Stimulated activated CD4-positive, alpha-beta T cell treated with anti-CD3 and anti-CD28 coated beads, Interleukin-2, amount 100 ng/mL, for 48 hours (primary cell): ENCODE data around the gene PMM2.
"Not testable (repeated sequence)": the region's sequence is repeated elsewhere in the genome, so short reads cannot be mapped to it uniquely, and the experiment has no call there.

ENCODE experiments used
- DNase-seq, 2 donors: peaks; one replicate each; pipeline ENCODE4 v3.0.0-alpha.2; 2020

PMM2 gene

DNA sequence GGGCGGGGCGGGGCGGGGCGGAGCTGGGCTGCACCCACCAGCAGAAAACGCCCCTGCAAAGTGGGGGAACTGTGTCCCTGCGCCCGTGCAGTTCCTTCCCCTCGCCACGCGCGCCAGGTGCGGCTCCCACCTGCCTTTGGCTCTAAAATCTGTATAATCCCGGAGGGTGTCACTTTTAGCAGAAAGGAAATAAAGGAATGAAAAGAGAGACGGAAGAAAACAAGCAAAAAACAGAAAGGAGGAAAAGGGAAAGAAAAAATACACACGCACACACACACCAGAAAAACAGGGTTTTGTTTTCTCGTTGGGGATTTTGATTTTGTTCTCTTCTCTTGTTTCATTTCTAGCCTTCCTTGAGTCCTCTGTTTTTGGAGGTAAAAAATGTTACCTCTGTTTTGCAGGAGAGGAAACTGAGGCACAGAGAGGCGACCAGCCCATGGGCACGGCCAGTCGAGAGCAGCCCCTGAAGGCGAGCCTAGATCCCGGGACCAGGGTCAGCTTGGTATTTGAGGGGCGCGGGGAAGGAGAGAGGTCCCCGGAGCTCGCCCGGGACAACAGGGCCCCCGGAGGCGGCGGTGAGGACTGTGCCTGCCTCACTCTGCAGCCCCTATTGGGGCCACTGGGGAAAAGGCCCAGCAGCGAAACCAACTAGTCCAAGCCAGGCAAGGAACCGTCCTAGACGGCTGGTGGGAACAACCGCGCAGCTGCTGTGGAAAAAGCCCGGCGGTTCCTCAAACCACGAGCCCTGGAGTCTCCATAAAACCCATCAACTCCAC lies 71.8 kb downstream of the PMM2 start:
- no peak for DNase-seq

DNA sequence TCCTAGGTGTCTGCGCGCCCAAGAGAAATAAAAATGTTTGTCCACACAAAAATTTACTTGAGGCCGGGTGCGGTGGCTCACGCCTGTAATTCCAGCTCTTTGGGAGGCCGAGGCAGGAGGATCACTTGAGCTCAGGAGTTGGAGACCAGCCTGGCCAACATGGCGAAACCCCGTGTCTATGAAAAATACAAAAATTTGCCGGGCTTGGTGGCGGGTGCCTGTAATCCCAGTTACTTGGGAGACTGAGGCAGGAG lies 72.3 kb downstream of the PMM2 start:
- DNase-seq = not testable (repeated sequence)

DNA sequence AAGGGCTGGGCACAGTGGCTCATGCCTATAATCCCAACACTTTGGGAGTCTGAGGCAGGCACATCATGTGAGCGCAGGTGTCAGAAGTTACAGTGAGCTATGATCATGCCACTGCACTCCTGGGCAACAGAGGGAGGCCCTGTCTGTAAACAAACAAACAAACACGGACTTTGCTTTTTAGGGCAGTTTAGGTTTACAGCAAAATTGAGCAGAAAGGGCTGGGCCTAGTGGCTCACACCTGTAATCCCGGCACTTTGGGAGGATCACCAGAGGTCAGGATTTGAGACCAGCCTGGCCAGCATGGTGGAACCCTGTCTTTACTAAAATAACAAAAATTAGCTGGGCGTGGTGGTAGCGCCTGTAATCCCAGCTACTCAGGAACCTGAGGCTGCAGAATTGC lies 74.4 kb downstream of the PMM2 start:
- DNase-seq = no peak

DNA sequence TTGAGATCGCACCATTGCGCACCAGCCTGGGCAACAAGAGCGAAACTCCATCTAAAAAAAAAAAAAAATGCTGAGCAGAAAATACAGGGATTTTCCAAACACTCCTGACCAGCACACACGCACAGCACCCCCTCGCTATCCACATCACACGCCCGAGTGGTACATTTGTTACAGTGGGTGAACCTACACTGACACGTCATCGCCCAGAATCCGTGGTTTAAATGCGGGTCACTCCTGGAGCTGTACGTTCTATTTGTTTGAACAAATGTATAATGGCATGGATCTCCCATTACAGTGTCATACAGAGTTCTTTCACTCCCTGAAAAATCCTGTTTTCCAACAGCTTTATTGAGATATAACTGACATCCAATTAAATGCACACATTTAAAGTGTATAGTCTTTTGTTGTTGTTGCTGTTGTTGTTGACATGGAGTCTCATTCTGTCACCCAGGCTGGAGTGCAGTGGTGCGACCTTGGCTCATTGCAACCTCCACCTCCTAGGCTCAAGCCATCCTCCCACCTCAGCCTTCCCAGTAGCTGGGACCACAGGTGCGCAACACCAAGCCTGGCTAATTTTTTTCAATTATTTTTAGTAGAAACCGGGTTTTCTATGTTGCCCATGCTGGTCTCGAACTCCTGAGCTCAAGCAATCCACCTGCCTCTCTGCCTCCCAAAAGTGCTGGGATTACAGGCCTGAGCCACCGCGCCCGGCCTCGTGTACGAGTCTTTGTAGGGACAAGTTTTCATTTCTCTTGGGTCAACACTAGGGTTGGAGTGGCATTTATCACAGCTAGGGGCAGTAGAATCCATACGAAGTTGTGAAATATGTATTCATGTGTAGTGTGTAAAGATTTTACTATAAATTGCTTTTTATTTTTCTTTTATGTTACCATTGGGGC lies 75.6 kb downstream of the PMM2 start:
- DNase-seq = no peak

DNA sequence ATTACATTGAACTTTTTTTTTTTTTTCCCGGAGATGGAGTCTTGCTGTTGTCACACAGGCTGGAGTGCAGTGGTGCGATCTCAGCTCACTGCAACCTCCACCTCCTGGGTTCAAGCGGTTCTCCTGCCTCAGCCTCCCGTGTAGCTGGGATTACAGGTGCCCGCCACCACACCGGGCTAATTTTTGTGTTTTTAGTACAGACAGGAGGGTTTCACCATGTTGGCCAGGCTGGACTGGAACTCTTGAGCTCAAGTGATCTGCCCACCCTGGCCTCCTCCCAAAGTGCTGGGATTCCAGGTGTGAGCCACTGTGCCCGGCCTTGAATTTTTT lies 76.2 kb downstream of the PMM2 start:
- DNase-seq = not testable (repeated sequence)

DNA sequence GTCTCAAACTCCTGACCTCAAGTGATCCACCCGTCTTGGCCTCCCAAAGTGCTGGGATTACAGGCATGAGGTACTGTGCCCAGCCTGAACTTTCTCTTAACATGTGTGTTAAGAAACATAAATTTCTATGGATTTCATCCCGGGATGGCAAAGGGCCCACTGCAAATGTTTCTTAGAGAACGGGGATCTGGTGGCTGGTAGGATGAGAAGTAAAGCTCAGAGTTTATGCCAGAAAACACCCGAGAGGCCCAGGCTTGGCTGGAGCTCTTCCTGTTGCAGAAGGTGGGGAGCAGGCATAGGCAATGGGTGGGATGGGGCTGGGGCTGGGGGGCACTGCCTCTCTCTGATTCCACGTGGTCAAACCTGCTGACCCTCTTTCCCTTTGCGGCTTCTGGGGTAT lies 76.7 kb downstream of the PMM2 start:
- no peak for DNase-seq

DNA sequence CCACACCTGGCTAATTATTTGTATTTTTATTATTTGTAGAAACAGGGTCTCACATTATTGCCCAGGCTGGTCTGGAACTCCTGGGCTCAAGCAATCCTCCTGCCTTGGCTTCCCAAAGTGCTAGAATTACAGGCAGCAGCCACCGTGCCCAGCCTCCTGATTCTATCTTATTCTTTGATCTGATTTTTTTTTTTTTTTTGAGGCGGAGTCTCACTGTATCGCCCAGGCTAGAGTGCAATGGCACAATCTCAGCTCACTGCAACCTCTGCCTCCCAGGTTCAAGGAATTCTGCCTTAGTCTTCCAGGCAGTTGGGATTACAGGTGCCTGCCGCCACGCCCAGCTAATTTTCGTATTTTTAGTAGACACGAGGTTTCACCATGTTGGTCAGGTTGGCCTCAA lies 77.7 kb downstream of the PMM2 start:
- not testable (repeated sequence) for DNase-seq

DNA sequence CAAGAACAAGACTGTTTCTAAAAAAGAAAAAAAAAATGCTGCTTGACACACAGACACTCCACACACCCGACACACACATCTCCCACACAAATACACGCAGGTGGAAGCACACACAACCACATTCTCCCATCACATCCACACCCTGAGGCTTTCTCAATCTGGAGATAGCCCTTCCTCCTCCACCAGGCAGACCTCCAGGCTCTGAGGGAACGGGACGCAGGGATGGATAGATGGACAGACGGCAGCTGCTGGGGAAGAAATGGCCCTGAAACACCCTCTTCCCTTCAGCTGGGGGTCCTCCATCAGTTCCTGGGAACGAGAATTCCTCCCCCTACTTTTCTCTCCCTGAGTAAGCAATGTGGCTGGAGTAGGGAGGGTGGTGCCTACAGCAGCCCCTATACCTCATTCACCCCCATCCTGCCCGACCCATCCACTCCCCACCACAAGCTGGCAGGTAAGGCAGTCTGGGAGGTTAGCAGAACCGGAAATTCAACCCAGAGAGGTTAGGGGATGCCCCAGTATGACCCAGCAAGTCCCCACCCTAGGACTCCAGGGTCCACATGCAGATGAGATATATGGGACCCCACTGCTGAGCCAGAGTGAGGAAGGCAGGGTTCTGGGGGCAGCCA lies 80.4 kb downstream of the PMM2 start:
- no peak for DNase-seq

DNA sequence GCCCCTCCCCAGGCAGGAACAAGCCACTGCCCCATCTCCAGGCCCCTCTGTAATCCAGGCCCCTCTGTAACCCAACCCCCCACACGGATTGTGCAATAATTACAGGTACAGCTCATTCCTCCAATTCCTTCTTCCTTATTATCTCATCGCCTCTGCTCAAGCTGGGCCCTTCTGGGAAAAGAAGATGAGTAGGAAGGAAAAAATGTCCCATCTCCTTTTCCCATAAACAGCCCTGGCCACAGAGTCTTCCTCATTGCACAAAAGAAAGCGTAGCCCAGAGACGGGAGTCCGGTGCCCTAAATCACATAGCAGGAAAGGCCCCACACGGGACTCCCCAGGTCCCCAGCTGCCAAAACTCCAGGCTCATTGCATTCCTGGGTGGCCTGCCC lies 80.9 kb downstream of the PMM2 start:
- no peak for DNase-seq

DNA sequence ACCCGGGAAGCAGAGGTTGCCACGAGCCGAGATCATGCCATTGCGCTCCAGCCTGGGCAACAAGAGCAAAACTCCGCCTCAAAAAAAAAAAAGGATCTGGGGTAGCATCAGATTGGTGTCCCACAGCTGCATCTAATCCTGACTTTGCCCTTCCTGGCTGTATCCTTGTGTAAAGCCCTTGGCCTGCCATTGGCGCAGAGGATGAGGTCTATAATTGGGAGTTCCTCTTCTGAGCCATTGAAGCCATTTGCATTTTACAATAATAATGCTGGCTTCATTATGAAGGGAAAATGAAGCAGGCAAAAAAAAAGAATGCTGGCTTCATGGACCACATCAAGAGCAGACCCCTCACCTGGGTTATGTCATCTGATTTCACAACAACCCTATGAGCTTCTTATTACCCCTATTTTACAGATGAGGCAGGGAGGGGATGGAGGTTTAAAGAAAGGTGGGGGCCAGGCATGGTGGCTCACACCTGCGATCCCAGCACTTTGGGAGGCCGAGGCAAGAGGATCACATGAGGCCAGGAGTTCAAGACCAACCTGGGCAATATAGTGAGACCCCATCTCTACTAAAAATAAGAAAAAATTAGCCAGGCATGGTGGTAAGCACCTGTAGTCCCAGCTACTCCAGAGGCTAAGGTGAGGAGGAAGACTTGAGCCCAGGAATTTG lies 83.3 kb downstream of the PMM2 start:
- no peak for DNase-seq

DNA sequence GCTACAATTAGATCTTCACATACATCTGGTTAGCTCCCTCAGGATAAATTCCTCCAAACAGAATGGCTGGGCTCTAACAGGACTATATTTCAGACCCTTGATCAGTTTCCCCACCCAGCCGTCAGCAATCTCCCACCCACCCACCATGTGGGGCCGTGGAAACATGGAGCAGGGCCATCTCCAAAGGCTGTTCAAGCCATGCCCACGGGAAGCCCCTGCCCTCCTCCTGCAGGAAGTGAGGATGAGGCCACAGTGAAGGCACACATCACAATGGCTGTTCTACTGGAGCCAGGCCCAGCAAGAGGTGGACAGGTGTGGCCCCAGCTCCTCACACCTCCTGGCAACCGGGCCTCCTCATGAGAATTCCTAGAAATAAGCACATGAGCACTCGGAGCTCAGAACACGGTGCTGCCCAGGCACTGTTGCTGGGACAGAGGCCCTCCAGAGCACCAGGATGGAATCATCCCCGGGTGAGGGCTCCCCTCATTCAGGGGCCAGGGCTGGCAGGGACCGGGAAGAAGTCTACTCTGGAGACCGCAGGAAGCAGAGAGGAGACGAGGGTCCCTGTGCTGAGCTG lies 84.5 kb downstream of the PMM2 start, which contains the start of gene LITAFD:
Gene LITAFD (plus strand): TSS at position 311 of the 577 bp plus-strand sequence. CDS start 2,005 bp downstream, outside the sequence.
- DNase-seq = no peak

DNA sequence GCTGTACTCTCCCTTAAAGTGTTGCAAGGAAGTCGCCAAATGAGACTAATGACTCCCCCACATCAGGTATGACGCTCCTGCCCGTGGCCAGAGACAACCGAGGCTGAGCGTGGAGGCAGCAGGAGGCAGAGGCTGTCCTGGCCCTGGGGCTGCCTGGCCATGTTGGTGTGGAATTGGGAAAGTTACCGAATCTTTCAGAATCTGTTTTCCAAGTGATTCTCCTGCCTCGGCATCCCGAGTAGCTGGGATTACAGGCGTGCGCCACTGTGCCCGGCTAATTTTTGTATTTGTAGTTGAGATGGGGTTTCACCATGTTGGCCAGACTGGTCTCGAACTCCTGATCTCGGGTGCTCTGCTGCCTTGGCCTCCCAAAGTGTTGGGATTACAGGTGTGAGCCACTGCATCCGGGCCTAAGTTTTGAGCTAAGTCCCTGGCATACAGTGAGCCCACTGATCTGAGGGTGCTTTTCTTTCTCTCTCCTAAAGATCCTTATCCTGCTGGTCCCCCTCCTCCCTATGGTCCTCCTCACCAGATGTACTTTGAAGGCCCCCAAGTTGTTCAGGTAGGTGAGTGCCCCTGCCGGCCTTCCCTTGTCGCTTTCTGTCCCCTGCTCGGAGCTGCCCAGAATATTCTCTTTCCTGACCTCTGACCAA lies 85.2 kb downstream of the PMM2 start:
- no peak for DNase-seq

DNA sequence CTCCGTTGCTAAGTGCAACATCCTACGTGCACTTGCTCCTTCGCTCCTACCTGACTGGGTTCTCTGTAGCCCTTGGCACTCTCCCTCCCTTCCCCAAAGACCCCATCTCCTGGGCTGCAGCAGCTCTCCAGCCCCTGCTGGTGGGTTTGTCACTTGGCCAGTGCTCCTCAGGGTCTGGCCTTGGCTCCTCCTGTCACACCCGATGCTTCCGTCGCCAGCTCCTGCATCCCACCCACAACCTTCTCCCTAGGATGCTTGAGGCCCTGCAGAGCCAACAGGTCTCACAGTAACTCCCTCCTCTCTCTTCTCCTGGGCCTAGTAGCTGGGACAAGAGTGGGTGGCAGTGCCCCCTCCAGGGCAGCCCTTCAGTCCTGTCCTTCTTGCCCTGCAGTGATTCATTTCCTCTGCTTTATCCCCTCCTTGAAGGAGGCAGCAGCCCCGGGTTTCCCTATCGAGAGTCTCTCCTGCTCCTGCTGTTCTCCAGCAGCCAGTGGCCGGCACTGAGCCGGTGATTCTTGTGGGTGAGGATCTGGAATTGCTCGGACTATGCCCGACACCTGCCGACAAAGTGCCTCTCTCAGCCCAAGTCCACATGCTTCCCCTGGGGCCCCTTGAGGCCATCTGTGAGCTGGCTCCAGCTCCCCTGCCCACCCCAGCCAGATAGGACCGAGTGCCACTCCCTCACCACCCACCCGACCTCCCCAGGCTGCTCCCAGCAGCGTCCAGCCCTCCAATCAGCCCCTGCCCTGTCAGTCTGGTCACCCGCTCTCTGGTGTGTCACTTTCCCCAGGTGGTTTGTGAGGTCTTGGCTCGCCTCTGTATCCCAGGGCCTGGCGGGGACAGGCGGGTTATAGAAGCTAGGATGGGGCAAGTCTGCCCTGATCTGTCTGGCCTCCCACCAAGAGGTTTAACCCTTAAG lies 88.3 kb downstream of the PMM2 start:
- DNase-seq = no peak

DNA sequence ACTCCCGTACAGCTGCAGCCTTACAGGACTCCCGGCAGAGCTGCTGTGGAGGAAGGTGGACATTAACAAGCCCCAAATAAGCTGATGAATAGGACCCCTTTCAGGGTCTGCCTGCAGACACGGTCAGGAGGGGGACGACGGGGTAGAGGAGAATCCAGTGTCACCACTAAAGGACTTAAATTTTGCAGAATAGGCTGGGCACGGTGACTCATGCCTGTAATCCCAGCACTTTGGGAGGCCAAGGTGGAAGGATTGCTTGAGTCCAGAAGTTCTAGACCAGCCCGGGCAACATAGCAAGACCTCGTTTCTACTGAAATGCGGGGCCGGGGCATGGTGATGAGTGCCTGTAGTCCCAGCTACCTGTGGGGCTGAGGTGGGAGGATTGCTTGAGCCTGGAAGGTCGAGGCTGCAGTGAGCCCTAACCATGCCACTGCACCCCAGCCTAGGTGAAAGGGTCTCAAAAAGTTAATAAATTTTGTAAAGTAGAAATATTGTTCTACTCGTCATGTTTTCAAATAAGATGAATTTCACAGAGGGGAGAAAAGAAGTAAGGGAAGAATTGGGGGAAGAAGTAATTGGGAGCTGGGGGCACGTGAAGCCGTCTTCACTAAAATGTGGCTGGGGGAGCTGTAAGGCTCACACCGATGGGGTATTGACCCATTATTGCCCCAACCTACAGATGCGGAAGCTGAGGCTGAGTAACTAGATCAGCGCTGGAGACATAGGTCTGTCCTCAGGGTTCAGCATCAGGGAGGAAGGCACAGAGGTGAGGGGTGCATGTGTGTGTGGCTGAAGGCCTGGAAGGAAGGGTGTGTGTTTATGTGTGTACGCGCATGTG lies 89.2 kb downstream of the PMM2 start:
- no peak for DNase-seq

DNA sequence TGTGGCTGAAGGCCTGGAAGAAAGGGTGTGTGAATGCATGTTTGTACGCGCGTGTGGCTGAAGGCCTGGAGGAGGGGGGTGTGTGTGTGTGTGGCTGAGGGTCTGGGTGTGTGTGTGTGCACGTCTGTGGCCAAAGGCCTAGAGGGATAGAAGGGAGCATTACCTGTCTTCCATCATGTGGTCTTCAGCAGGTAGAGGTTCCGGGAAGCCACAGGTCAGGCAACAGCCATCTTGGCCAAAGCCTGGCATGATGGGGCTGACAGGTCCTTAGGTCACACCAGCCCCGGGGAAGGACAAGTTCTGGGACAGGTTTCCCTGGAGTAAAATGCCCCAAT lies 89.8 kb downstream of the PMM2 start:
- no peak for DNase-seq

DNA sequence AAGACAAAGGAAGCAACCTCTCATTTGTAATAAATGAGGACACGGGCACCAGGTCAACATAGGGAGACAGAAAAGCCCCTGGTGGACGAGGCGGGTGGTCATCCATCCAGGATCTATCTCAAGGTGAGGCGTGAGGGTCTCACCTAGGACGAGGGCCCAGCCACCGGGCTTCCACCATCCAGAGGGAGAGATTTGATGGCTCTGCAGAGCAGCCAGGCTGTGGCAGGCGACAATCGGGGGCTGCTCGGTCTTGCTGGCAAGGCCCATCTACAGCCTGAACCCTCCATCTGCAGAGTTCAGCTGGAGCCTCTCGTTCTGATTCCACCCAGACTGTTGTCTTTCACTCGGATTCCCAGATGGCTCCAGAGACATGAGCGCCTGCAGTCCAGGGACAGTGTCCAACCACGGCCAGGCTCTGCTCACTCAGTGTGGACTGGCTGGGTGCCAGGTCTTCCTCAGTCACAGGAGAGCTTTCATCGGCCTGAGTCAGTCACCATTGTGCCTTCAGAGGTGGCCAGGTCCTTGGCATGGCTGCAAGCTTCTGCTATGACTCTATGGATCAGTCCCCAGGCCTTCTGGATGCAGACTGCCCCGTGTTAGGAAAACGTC lies 90.4 kb downstream of the PMM2 start:
- no peak for DNase-seq

DNA sequence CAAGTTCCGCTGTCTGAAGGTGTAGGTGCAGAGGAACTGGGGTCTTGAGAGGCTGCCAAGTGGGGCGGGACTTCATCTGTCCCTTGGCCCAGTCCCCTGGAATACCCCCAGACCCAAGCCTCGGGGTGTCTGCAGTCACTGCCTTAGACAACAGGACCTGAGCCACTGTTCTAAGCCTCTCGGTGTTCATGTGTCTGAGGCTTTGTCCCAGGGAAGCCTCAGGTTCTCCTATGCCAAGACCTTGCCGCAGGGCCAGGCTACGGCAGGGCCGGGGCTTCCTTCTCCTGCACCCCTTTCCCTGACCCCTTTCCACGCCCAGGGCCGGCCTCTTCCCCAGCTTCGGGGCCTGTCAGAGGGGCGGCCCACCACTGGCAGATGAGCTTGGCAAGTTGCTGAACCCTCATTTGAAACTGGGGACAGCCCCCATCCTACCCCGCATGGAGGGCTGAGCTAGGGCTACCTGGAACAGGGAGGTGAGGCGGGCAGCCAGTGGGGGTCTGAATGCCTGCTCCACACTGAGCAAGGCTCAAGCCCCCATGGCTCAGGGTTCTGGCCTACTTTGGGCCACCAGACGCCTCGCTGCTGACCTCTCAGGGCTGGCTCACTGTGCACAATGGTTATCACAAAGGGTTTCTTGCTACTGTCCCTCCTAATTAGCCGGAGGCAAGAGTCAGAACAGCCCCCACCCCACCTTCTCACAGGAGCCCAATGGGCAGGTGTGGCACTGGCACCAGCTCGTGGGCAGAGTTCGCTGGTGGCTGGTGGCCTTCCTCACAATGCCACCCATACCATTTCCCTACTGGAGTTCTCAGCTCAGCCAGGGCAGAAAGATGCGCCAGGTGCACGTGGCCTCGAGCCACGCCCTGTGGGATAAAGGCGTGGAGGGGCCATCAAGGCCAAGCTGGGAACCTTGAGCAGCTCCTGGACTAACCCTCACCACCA lies 91.6 kb downstream of the PMM2 start:
- DNase-seq = no peak

DNA sequence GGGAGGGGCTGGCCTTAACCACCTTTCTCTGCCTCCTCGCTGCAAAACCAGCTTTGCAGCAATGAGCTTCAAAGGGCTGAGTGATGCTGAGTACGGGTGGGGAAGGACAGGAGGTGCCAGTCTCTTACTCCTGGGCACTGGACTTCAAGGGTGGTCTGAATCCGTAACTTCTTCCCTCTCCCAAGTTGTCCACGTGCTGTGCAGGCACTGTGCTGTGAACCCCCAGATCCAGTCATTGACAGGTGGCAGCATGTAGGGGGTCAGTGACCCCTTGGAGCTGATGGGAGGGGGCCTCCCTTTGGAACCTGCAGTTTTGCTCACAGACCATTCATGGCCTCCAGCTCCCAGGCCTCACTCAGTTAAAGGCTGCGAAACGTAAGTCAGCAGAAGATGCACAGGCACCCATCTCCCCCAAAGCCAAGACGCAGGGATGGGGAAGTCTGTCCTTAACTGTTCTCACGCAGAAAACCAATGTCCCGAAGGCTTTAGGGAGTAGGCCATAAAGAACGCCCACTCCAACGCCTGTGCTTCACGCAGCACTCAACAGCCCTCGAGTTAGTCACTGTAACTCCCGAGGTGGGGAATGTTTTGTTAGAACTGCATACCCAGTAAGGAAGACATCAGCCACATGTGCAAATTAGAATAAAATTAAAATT lies 92.4 kb downstream of the PMM2 start:
- DNase-seq = no peak
